ENCODE measurements around the gene CWH43. TPM values are rescaled to one million over a fixed set of nuclear protein-coding genes. Genes with fewer than 3 reads are reported as not detected.

Gene CWH43
- total RNA-seq, 1 donor from 2014 or later, result 3.7 TPM

GRCh38 chr4:48958582-48958981 lies 27.5 kb upstream of the CWH43 start:
- no peak for FAIRE-seq
- DNase-seq (ENCODE audit: low read depth), result peak; percentile 84
- H3K27me3 ChIP-seq (ENCODE audit: control insufficient read depth, insufficient read depth, low read length), result no peaks in the 10 kb centered on the region
- TF ChIP-seq, protein P1, sequence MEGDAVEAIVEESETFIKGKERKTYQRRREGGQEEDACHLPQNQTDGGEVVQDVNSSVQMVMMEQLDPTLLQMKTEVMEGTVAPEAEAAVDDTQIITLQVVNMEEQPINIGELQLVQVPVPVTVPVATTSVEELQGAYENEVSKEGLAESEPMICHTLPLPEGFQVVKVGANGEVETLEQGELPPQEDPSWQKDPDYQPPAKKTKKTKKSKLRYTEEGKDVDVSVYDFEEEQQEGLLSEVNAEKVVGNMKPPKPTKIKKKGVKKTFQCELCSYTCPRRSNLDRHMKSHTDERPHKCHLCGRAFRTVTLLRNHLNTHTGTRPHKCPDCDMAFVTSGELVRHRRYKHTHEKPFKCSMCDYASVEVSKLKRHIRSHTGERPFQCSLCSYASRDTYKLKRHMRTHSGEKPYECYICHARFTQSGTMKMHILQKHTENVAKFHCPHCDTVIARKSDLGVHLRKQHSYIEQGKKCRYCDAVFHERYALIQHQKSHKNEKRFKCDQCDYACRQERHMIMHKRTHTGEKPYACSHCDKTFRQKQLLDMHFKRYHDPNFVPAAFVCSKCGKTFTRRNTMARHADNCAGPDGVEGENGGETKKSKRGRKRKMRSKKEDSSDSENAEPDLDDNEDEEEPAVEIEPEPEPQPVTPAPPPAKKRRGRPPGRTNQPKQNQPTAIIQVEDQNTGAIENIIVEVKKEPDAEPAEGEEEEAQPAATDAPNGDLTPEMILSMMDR (IDR thresholded peaks at IDR 0.05; ENCODE audit: insufficient read depth, low read length, severe bottlenecking), result no peak
- H3K4me3 ChIP-seq (ENCODE audit: low read depth, low read length), result no peak overlapping the region
- H3K36me3 ChIP-seq (ENCODE audit: control insufficient read depth, insufficient read depth, low read length), result no peaks in the 10 kb centered on the region

DNA sequence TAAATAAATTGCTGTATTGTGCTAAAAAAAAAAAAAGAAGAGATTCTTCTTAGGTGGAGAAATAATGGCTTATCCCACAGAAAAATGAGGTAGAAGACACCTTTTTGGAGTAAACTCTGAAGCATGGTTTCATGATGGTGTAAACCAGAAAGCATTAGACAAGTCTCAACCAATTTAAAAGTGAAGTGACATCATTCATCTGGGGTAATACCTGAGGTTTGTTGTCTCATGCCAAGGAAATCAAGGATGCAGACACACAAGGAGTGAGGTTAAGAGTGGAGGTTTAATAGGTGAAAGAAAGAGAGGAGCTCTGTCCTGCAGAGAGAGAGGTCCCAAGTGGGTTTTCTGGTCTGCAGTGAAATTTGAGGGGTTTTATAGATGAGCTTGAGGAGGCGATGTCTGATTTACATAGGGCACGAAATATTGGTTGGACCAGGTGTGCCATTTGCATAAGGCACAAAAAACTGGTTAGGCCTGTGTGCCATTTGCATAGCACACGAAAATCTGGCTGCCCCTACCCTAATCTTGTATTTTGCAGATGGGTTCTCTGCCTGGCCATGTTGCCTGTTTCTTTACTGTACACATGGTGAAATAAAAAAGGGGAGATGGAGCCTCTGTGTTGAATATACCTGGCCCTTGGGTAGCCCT lies 25.0 kb upstream of the CWH43 start:
- Histone ChIP-seq H3K27me3 (ENCODE audit: control insufficient read depth, insufficient read depth, low read length) (no peaks in the 10 kb centered on the region), H3K4me3 (ENCODE audit: low read depth, low read length) (no peak overlapping the region), H3K36me3 (ENCODE audit: control insufficient read depth, insufficient read depth, low read length) (no peaks in the 10 kb centered on the region)
- TF ChIP-seq, protein P1 (IDR thresholded peaks at IDR 0.05; ENCODE audit: insufficient read depth, low read length, severe bottlenecking), result no peak
- peak; percentile 95 for DNase-seq (ENCODE audit: low read depth)
- FAIRE-seq, result peak; percentile 7

GRCh38 chr4:48962636-48963035 lies 23.4 kb upstream of the CWH43 start:
- H3K4me3 ChIP-seq (ENCODE audit: low read depth, low read length), result no peak overlapping the region
- FAIRE-seq (no peak), DNase-seq (ENCODE audit: low read depth) (no peak)
- no peaks in the 10 kb centered on the region for H3K27me3 ChIP-seq (ENCODE audit: control insufficient read depth, insufficient read depth, low read length)
- TF ChIP-seq, protein P1 (IDR thresholded peaks at IDR 0.05; ENCODE audit: insufficient read depth, low read length, severe bottlenecking), result no peak
- no peaks in the 10 kb centered on the region for H3K36me3 ChIP-seq (ENCODE audit: control insufficient read depth, insufficient read depth, low read length)

GRCh38 chr4:48963042-48963679 lies 22.9 kb upstream of the CWH43 start:
- no peak for FAIRE-seq
- TF ChIP-seq, protein P1 (IDR thresholded peaks at IDR 0.05; ENCODE audit: insufficient read depth, low read length, severe bottlenecking), result peak; percentile 89
- H3K27me3 ChIP-seq (ENCODE audit: control insufficient read depth, insufficient read depth, low read length), result no peaks in the 10 kb centered on the region
- peak; percentile 83 for DNase-seq (ENCODE audit: low read depth)
- H3K36me3 ChIP-seq (ENCODE audit: control insufficient read depth, insufficient read depth, low read length), result no peaks in the 10 kb centered on the region
- no peak overlapping the region for H3K4me3 ChIP-seq (ENCODE audit: low read depth, low read length)

DNA sequence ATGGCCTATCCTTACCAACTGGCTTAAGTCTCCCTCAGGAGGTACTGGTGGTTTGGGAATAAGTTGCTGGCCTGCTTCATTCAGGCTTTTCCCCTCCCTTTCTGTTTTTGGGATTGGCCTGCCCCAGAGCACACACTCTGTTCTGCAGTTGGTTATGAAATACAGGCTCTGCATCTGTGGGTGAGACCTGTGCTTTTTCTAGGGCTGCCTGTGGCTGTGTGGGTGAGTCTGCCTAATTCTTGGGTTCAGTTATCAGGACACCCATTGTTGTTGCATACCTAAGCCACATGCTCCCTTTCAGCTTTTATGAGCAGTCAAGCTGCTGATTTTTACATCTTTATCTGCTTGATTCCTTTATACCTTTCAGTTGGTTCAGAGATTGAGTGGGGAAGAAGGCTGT lies 19.0 kb upstream of the CWH43 start:
- no peak for DNase-seq (ENCODE audit: low read depth)
- TF ChIP-seq, protein P1 (IDR thresholded peaks at IDR 0.05; ENCODE audit: insufficient read depth, low read length, severe bottlenecking), result no peak
- Histone ChIP-seq H3K36me3 (ENCODE audit: control insufficient read depth, insufficient read depth, low read length) (no peaks in the 10 kb centered on the region), H3K4me3 (ENCODE audit: low read depth, low read length) (no peak overlapping the region), H3K27me3 (ENCODE audit: control insufficient read depth, insufficient read depth, low read length) (no peaks in the 10 kb centered on the region)
- FAIRE-seq, result peak; percentile 13
